DOHH2 (cell line): ENCODE data around the gene RIPK3.

ENCODE experiments used
- H3F3A ChIP-seq: fragments of 200-600 bp; sonication (generic), shearing (Covaris generic); 2 replicates; pipeline ENCODE4 v1.6.0; 2016; ENCODE audit warnings: antibody characterized with exemption, mild to moderate bottlenecking; ENCODE audit not compliant: control insufficient read depth, insufficient read depth
- H3K27ac ChIP-seq: fragments of 200-600 bp; sonication (generic); 2 replicates; pipeline ENCODE4 v1.5.1; 2014; ENCODE audit warnings: low read depth, mild to moderate bottlenecking, low read length, moderate library complexity
- H3K27me3 ChIP-seq: fragments of 200-600 bp; sonication (generic); 2 replicates; pipeline ENCODE4 v1.6.1; 2014; ENCODE audit warnings: mild to moderate bottlenecking, low read length, mixed read lengths; ENCODE audit not compliant: control insufficient read depth
- H3K36me3 ChIP-seq: fragments of 200-600 bp; sonication (generic); 2 replicates; pipeline ENCODE4 v1.6.1; 2014; ENCODE audit warnings: mild to moderate bottlenecking, low read length, moderate library complexity, mixed read lengths; ENCODE audit not compliant: control insufficient read depth
- H3K4me1 ChIP-seq: fragments of 200-600 bp; sonication (generic); 2 replicates; pipeline ENCODE4 v1.6.1; 2014; ENCODE audit warnings: mild to moderate bottlenecking, low read length, mixed read lengths; ENCODE audit not compliant: control insufficient read depth
- H3K4me2 ChIP-seq: fragments of 200-600 bp; sonication (generic); 2 replicates; pipeline ENCODE4 v1.6.0; 2014; ENCODE audit warnings: mild to moderate bottlenecking, low read length, moderate library complexity
- H3K4me3 ChIP-seq: fragments of 200-600 bp; sonication (generic); 2 replicates; pipeline ENCODE4 v1.5.1; 2014; ENCODE audit warnings: mild to moderate bottlenecking, low read length, mixed read lengths
- H3K79me2 ChIP-seq: fragments of 200-600 bp; sonication (generic); 2 replicates; pipeline ENCODE4 v1.6.1; 2014; ENCODE audit warnings: mild to moderate bottlenecking, low read length, mixed read lengths; ENCODE audit not compliant: control insufficient read depth
- H3K9me2 ChIP-seq: fragments of 200-600 bp; sonication (generic); replicated peaks from 2 replicates; pipeline ENCODE4 v1.6.1; 2014; ENCODE audit warnings: mild to moderate bottlenecking, low read length, mixed read lengths; ENCODE audit not compliant: control insufficient read depth
- H3K9me3 ChIP-seq: fragments of 200-600 bp; sonication (generic); 2 replicates; pipeline ENCODE4 v1.6.1; 2014; ENCODE audit warnings: antibody characterized with exemption, low read length, mixed read lengths; ENCODE audit not compliant: control insufficient read depth, insufficient read depth
- H4K20me1 ChIP-seq: fragments of 200-600 bp; sonication (generic); 2 replicates; pipeline ENCODE4 v1.6.0; 2014; ENCODE audit warnings: low read depth, mild to moderate bottlenecking, antibody characterized with exemption, low read length, moderate library complexity; ENCODE audit not compliant: control insufficient read depth, insufficient read depth
- CTCF ChIP-seq: fragments of 200-600 bp; sonication (generic); IDR thresholded peaks from one replicate; pipeline ENCODE4 v1.5.1; 2014; ENCODE audit warnings: antibody characterized with exemption, mild to moderate bottlenecking, low read depth, low read length; ENCODE audit not compliant: poor library complexity, severe bottlenecking
- EZH2phosphoT487 ChIP-seq: fragments of 200-600 bp; sonication (generic); IDR thresholded peaks from 2 replicates; pipeline ENCODE4 v1.6.1; 2017; ENCODE audit warnings: borderline replicate concordance, mild to moderate bottlenecking, antibody characterized with exemption, low read length, moderate library complexity, mixed read lengths

Gene RIPK3

DNA sequence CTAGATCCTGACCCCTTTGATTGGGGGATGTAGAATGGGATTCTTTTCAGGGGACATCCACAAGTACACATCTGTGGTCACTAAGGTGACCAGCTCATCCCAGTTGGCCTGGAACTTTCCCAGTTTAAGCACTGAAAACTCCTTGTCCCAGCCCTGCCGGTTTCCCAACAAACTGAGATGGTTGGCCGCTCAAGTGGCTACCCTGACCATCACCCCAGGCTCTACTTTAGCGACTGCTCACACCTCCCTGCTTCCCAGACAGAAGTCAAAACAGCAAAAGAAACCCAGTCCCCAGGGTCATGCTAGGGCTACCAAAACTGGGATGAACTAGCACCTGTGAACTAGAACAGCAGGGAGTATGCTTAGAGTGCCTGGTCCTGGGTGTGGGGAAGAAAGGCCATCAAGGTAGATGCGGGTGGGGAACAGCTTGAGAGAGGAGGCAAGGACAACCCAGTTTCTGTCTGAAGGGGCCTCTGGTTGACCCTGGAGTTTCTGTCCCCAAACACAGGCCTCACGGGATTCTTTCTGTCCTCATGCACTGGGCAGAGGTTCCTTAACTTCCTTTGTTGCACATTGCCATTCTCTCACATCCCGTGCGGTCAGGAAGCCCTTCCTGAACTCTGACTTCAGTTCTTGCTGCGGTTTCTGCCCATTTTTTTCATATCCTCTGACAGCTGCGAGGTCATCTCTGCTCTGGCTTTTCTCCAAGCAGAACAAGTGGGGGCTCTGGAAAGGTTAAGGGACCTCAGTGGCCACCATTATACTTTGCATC lies 26.9 kb downstream of the RIPK3 start:
- peaks cover 44% of the 10 kb centered on the region for H3K4me1 ChIP-seq
- TF ChIP-seq EZH2phosphoT487 (no peak), CTCF (no peak)
- H3K27ac ChIP-seq = peak overlapping the region; percentile 28; the same call in 1 of the 2 replicates
- H3K27me3 ChIP-seq = no peaks in the 10 kb centered on the region
- peaks cover 44% of the 10 kb centered on the region for H3K36me3 ChIP-seq
- H4K20me1 ChIP-seq = no peaks in the 10 kb centered on the region
- 0 out of 2 replicates have a peak overlapping the region, but pooled peaks have one; percentile 0 for H3K4me3 ChIP-seq
- peaks cover 10% of the 10 kb centered on the region; the same call in 1 of the 2 replicates for H3F3A ChIP-seq
- peak overlapping the region; percentile 35 for H3K4me2 ChIP-seq
- H3K9me2 ChIP-seq = no peaks in the 10 kb centered on the region
- 0 out of 2 replicates have a peak, but pooled peaks cover 2% of the 10 kb centered on the region for H3K79me2 ChIP-seq
- no peaks in the 10 kb centered on the region for H3K9me3 ChIP-seq

DNA sequence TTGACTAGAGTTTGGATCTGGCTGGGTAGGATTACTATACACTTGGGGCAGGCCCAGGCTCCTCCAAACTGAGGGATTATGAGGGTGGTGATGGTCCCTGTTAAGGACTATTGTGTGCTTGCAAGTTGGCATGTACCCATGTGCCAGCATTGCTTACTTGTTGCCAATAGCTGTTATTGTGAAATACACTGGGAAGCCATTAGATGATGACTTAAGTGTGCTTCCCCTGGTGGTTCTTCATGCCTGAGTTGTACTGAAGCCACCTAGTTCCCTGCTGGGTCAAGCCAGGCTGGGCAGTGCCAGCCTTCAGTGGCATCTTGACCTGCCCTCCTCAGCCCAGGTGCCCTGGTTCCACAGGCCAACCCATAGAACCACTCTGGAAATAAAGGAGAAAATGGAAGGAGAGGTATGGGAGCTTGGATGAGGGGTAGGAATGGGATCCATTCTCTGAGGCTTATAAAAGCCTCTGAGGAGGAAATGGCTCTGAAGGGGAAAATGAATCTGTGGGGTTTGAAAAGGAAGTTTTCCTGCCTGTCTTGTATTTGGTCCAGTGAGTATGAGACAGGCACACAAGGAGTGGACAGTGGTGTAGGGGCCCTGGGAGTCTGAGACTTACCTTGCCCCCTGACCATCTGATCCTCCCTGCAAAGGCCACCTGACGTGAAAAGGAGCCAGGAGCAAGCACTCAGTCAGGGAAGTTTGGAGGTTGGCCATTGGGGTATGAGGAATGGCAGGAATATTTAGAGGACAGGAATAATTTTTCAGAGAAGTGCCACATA lies 27.8 kb downstream of the RIPK3 start:
- H3K79me2 ChIP-seq = 0 out of 2 replicates have a peak, but pooled peaks cover 2% of the 10 kb centered on the region
- H3K4me2 ChIP-seq = peak overlapping the region; percentile 61
- peaks cover 52% of the 10 kb centered on the region for H3K36me3 ChIP-seq
- H3K27ac ChIP-seq = peak overlapping the region; percentile 28
- peak overlapping the region; percentile 50 for H3K4me3 ChIP-seq
- no peaks in the 10 kb centered on the region for H3K9me2 ChIP-seq
- no peaks in the 10 kb centered on the region for H3K9me3 ChIP-seq
- H3F3A ChIP-seq = peaks cover 5% of the 10 kb centered on the region; the same call in 1 of the 2 replicates
- peaks cover 44% of the 10 kb centered on the region for H3K4me1 ChIP-seq
- TF ChIP-seq CTCF (no peak), EZH2phosphoT487 (no peak)
- H4K20me1 ChIP-seq = no peaks in the 10 kb centered on the region
- H3K27me3 ChIP-seq = no peaks in the 10 kb centered on the region

DNA sequence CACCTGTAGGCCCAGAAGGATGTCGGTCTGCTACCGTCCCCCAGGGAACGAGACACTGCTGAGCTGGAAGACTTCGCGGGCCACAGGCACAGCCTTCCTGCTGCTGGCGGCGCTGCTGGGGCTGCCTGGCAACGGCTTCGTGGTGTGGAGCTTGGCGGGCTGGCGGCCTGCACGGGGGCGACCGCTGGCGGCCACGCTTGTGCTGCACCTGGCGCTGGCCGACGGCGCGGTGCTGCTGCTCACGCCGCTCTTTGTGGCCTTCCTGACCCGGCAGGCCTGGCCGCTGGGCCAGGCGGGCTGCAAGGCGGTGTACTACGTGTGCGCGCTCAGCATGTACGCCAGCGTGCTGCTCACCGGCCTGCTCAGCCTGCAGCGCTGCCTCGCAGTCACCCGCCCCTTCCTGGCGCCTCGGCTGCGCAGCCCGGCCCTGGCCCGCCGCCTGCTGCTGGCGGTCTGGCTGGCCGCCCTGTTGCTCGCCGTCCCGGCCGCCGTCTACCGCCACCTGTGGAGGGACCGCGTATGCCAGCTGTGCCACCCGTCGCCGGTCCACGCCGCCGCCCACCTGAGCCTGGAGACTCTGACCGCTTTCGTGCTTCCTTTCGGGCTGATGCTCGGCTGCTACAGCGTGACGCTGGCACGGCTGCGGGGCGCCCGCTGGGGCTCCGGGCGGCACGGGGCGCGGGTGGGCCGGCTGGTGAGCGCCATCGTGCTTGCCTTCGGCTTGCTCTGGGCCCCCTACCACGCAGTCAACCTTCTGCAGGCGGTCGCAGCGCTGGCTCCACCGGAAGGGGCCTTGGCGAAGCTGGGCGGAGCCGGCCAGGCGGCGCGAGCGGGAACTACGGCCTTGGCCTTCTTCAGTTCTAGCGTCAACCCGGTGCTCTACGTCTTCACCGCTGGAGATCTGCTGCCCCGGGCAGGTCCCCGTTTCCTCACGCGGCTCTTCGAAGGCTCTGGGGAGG lies 28.9 kb downstream of the RIPK3 start, which contains the start of gene LTB4R:
Gene LTB4R (plus strand): TSS at position 857 of the 959 bp plus-strand sequence. CDS start 4,150 bp downstream, outside the sequence.
- Histone ChIP-seq H3K27ac (peak within 1 kb of the TSS; percentile 28), H3K4me2 (peak within 1 kb of the TSS; percentile 61), H4K20me1 (no peaks in the 10 kb centered on the region), H3K36me3 (peaks cover 62% of the 10 kb centered on the region), H3K27me3 (no peaks in the 10 kb centered on the region), H3K79me2 (0 out of 2 replicates have a peak, but pooled peaks cover 2% of the 10 kb centered on the region), H3K4me3 (peak within 1 kb of the TSS; percentile 50), H3K9me2 (no peaks in the 10 kb centered on the region), H3F3A (peaks cover 10% of the 10 kb centered on the region; the same call in 1 of the 2 replicates), H3K4me1 (peaks cover 44% of the 10 kb centered on the region), H3K9me3 (no peaks in the 10 kb centered on the region)
- TF ChIP-seq EZH2phosphoT487 = no peak
- no peak for TF ChIP-seq CTCF
